Glomerular visceral epithelial cell (primary cell): ENCODE data around the gene EME2.
"Not testable (repeated sequence)": the region's sequence is repeated elsewhere in the genome, so short reads cannot be mapped to it uniquely, and the experiment has no call there.

Experiments
- DNase-seq: peaks from one replicate; pipeline ENCODE4 v3.0.0-alpha.2; 2016; ENCODE audit errors: extremely low spot score

EME2 gene

GRCh38 chr16:1791256-1791942 lies 18.8 kb downstream of the EME2 start:
- DNase-seq = no peak

DNA sequence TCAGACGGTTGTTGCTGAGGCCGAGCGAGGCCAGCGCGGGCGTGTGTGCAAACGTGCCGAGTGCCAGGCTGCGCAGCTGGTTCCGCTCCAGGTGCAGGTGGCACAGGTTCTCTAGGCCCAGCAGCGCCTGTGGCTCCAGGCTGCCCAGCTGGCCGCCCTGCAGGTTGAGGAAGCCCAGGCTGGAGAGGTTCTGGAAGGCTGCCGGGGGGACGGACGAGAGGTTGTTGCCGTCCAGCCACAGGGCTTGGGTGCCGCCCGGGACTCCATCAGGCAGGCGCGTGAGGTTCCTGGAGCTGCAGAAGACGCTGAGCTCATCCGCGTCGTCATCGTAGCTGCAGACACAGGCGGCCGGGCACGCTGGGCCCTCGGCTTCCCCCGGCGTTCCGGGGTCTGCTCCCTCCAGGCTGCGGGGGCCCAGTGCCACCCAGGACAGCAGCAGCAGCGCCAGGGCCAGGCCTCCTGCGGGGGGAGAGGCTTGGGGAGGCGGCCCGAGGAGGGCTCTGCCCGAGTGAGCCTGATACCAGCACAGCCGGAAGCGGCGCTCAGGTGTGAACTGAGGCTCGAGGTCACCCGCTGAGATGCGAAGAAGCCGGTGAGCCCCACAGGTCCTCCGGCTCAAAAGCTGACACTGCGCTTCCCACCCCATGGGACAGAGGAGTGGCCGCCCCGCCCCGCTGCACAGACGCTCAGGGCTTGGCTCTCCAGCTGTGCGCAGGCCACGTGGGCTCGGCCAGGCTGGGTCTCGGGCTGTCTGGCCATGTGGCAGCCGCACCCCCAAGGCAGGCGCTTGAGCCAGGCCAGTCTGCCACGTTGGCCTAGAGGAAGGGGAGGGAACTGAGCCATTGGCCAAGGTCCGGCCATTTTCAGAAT lies 19.6 kb downstream of the EME2 start:
- no peak for DNase-seq

DNA sequence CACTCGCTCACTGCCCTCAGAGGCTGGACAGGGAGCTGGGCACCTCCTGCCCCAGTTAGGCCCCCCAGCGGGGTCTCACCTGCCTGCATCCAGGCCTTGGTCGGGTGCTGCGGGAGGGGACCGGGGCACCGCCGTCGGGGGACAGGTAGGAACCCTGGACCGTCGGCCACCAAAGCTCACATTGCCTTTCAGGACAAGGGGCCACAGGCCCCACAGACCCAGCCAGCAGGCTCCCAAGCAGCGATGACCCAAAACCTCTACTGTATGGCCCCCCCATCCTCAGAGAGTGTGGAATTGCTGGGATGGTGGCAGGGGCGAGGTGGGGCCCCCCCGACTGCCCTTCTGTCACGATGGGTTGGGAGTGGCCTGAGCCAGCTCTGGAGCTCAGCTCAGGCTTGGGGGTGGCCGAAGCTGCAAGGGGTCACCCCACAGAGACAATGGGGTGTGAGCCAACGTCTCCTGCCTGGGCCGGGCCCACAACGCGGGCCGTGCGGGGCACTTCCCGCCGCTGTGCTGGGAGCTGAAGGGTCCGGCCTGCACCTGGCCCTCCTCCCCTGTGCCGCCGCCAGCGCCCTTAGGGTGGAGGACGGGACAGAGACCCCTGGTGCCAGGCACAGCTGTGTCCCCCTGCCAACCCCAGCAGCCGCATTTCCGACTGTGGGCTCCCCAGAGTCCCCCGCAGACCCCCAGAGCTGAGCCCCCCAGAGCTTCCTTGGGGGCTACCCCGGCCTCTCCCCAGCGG lies 20.4 kb downstream of the EME2 start:
- DNase-seq = no peak

DNA sequence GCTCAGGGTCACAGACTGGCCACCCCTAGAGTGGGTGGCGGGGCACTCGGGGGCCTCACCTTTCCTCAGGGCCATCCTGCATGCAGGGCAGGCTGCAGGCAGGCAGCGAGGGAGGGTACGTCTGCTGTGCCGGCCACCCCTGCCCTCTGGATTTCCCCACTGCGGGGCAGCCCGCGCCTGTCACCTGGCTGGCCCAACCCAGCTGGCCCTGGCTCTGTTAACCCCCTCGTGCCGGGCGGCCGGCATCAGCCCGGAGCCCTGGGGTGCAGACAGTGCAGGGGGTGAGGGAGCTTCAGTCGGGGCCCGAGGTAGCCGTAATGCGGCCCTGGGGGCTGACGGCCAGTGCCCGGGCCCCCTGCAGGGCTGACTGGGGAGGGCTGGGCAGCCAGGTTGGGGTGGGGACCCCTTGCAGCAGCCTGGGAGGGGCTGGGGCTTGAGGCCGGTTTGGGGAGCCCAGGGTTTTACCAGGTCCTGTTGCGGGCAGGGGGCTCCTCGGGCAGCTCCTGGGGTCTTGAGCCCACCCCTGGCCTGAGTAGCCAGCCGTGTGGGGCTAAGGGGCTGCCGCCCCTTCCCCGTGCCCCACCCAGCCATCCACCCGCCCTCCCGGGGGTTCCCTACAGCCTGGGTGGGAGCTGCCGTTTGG lies 21.1 kb downstream of the EME2 start, which contains the start of gene IGFALS:
Gene IGFALS (minus strand): TSS at position 128 of the 643 bp plus-strand sequence. CDS start 53 bp downstream, at position 75.
- DNase-seq = no peak

- no peak for DNase-seq
Observed at GRCh38 chr16:1794221-1794871, 21.7 kb downstream of the EME2 start.

GRCh38 chr16:1794908-1795666 lies 22.5 kb downstream of the EME2 start:
- DNase-seq = no peak

DNA sequence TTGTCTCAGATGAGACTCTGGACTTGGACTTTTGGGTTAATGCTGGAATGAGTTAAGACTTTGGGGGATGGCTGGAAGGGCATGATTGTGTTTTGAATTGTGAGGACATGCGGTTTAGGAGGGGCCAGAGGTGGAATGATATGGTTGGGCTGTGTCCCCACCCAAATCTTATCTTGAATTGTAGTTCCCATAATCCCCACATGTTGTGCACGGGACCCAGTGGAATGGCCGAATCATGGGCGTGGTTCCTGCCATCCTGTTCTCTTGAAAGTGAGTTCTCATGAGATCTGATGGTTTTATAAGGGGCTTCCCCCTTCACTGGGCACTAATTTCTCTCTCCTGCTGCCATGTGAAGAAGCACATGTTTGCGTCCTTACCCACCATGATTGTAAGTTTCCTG lies 26.7 kb downstream of the EME2 start:
- DNase-seq = not testable (repeated sequence)

DNA sequence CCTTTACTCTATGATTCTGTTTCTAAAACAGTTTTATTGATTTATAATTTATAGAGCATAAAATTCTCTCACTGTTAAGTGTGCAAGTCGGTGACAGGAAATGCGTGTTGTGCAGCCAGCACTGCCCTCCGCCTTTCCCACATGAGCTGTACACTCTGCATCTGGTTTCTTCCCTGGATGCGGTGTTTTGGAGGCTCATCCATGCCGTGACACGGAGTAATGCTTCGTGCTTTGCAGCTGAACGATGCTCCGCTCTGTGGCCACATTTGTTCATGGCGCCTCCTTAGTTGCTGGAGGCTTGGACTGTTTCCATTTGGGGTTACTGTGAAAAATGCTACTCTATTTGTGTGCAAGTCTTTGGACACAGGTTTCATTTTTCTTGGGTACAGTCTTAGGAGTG lies 28.1 kb downstream of the EME2 start:
- DNase-seq = no peak

- DNase-seq = no peak
Observed at GRCh38 chr16:1807626-1808025, 35.0 kb downstream of the EME2 start.

GRCh38 chr16:1808691-1809090 lies 36.1 kb downstream of the EME2 start:
- DNase-seq = no peak

GRCh38 chr16:1809281-1809801 lies 36.7 kb downstream of the EME2 start:
- no peak for DNase-seq

GRCh38 chr16:1810106-1810505 lies 37.5 kb downstream of the EME2 start:
- no peak for DNase-seq

DNA sequence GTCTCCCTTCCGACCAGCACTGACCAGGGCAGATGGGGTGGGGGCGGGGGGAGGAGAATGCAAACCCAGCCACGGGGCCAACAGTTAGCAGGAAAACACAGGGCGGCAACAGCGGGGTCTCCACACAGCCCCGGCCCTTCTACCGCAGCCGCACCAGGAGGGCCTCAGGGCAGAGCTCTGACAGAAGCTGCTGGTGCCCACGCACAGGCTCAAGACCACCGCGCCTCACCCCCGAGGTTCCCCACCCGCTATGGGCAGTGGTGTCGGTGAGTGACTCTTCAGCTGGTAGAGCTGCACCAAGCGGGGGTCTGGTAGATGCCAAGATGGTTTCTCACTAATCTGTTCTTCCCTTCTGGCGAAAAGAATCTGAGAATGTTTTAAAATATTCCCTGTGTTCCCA lies 37.9 kb downstream of the EME2 start:
- DNase-seq = no peak

- no peak for DNase-seq
Observed at GRCh38 chr16:1812732-1813163, 40.1 kb downstream of the EME2 start.

- no peak for DNase-seq
Observed at GRCh38 chr16:1815461-1815860, 42.9 kb downstream of the EME2 start.

GRCh38 chr16:1816396-1817275 lies 44.0 kb downstream of the EME2 start:
- no peak for DNase-seq

- no peak for DNase-seq
Observed at GRCh38 chr16:1817276-1817589, 44.6 kb downstream of the EME2 start.

DNA sequence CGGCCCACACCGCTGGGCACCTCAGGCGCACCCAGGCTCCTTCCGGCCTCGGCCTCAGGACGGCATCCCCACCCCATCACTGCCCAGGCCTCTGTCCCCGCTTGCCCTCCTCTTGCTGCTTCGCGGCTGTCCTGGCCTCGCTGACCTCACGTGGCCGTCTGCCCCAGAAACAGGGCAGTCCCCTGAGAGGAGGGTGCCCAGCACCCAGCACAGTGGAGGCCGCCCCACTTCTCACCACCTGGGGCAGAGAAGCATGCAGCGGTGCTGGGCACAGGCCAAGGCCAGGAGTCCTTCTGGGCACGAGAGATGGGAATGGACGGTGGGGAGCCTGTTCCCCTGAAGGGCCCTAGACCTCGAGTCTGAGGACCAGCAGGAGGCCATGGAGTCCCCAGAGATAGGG lies 45.1 kb downstream of the EME2 start:
- DNase-seq = no peak

- no peak for DNase-seq
Observed at GRCh38 chr16:1818204-1818872, 45.7 kb downstream of the EME2 start.
